HEK293T (cell line): ENCODE measurements around the gene SFPQ.

Experiments used
- CTCF ChIA-PET: fragments of 350-600 bp; formaldehyde crosslinking; extraction: SDS; loops from one replicate; lab custom pipeline; 2021; ENCODE audit warnings: antibody characterized with exemption, inconsistent platforms; lab: Yijun Ruan, JAX
- POLR2A ChIA-PET: fragments of 350-600 bp; formaldehyde crosslinking; extraction: SDS; loops from one replicate; lab custom pipeline; 2020; ENCODE audit warnings: antibody characterized with exemption, inconsistent platforms; lab: Yijun Ruan, JAX
- DNase-seq: peaks from one replicate; pipeline ENCODE4 v3.0.0; 2012; ENCODE audit warnings: mixed read lengths; ENCODE audit errors: extremely low spot score
- ARNT ChIP-seq: fragments of 450-650 bp; IDR thresholded peaks from 2 replicates; pipeline ENCODE4 v1.6.1; 2017; ENCODE audit warnings: mild to moderate bottlenecking
- BHLHE40 ChIP-seq: fragments of 450-650 bp; IDR thresholded peaks from 2 replicates; pipeline ENCODE4 v1.6.1; 2016; ENCODE audit warnings: mild to moderate bottlenecking, moderate library complexity, borderline replicate concordance
- CTBP1 ChIP-seq: fragments of 450-650 bp; IDR thresholded peaks from 2 replicates; pipeline ENCODE4 v1.6.1; 2016; ENCODE audit warnings: borderline replicate concordance
- ELF4 ChIP-seq: fragments of 450-650 bp; IDR thresholded peaks from 2 replicates; pipeline ENCODE4 v1.6.1; 2017; ENCODE audit warnings: antibody characterized with exemption
- FOXA1 ChIP-seq: fragments of 450-650 bp; IDR thresholded peaks from 2 replicates; pipeline ENCODE4 v1.6.1; 2016; ENCODE audit warnings: mild to moderate bottlenecking
- FOXK2 ChIP-seq: fragments of 450-650 bp; IDR thresholded peaks from 2 replicates; pipeline ENCODE4 v1.6.1; 2016; ENCODE audit warnings: mild to moderate bottlenecking
- FOXM1 ChIP-seq: fragments of 450-650 bp; IDR thresholded peaks from 2 replicates; pipeline ENCODE4 v1.6.1; 2017; ENCODE audit warnings: mild to moderate bottlenecking, borderline replicate concordance
- HDGF ChIP-seq: fragments of 450-650 bp; IDR thresholded peaks from 2 replicates; pipeline ENCODE4 v1.6.1; 2017; ENCODE audit warnings: antibody characterized with exemption, borderline replicate concordance
- L3MBTL2 ChIP-seq: fragments of 450-650 bp; conservative IDR thresholded peaks from 2 replicates; pipeline ENCODE4 v1.6.1; 2016; ENCODE audit warnings: mild to moderate bottlenecking
- LEF1 ChIP-seq: fragments of 450-650 bp; IDR thresholded peaks from 2 replicates; pipeline ENCODE4 v1.6.1; 2017; ENCODE audit warnings: mild to moderate bottlenecking, borderline replicate concordance
- NFRKB ChIP-seq: fragments of 450-650 bp; IDR thresholded peaks from 2 replicates; pipeline ENCODE4 v1.6.1; 2016; ENCODE audit warnings: mild to moderate bottlenecking, moderate library complexity
- SP1 ChIP-seq: fragments of 450-650 bp; IDR thresholded peaks from 2 replicates; pipeline ENCODE4 v1.6.1; 2017
- SUZ12 ChIP-seq: fragments of 450-650 bp; IDR thresholded peaks from 2 replicates; pipeline ENCODE4 v1.6.1; 2016; ENCODE audit warnings: mild to moderate bottlenecking
- TARDBP ChIP-seq: fragments of 450-650 bp; IDR thresholded peaks from 2 replicates; pipeline ENCODE4 v1.6.1; 2016
- ZNF384 ChIP-seq: fragments of 450-650 bp; IDR thresholded peaks from 2 replicates; pipeline ENCODE4 v1.6.1; 2016
- TF ChIP-seq, protein P1 (sequence below): fragments of 450-650 bp; IDR thresholded peaks from 2 replicates; pipeline ENCODE4 v1.6.1; 2016

The SFPQ gene

DNA sequence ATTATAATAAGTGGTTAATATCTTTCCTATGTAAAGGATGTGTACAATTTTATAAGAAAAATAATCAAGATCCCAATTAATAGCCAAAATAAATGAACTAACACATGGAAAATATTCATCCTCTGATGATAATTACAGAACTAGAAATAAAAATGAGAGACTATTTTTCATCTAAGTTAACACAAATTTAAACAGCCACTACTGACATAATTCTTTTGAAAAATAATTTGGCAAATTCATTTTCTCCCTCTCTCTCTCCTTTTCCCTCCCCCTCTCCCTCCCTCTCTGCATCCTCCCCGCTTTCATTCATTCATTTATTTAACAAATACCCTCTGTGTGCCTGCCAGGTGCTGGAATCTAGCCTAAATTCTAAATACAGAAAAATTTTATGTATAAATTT, 10.3 kb upstream of the SFPQ start:
- no peak for DNase-seq
- TF ChIP-seq, protein P1, sequence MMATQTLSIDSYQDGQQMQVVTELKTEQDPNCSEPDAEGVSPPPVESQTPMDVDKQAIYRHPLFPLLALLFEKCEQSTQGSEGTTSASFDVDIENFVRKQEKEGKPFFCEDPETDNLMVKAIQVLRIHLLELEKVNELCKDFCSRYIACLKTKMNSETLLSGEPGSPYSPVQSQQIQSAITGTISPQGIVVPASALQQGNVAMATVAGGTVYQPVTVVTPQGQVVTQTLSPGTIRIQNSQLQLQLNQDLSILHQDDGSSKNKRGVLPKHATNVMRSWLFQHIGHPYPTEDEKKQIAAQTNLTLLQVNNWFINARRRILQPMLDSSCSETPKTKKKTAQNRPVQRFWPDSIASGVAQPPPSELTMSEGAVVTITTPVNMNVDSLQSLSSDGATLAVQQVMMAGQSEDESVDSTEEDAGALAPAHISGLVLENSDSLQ, result no peak
- TF ChIP-seq SP1 (no peak), HDGF (no peak)
- ChIA-PET POLR2A (no interaction called here), CTCF (interaction anchor here (0.6 to 1.6 kb wide), 2 partner anchors 19 to 28 kb away, joined by 3 to 9 read pairs; no protein-coding TSS in a partner anchor)

DNA sequence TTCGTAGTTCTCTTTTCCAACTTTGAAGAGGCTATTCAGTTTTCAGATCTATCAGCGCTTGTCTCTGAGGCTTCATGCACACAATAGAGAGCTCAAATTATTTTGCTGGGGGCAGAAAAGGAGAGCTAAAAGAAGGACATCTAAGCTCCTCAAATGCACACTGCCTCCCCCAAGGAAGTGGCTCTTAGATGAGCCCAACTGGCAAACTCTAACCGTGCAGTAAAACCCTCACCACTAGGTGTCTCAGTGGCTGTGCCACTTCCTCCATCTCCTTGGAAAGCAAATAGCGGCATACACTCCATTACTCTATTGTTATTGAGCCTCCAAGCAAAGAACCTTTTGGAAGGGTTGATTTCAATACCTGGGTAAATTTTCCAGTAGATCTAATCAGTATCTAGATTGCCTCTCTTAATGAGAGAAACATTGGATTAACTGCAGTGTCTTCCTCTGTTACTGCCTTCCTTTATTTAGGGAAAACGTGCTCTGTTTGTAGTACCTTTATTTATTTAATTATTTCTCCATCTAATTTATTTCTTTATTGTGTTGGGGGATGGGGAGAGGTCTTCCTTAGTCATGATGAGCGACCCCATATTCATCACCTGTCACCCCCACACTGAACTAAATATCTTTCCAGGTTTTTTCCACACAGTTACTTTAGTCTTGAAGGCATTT, 9.2 kb upstream of the SFPQ start:
- TF ChIP-seq FOXM1, result no peak
- peak; percentile 70 for DNase-seq
- ChIA-PET POLR2A (interaction anchor here (1.1 to 1.7 kb wide), 2 partner anchors 9 to 567 kb away, joined by 4 to 17 read pairs; partner anchors contain the start of genes CLSPN and SFPQ), CTCF (interaction anchor here (0.5 to 1.6 kb wide), 7 partner anchors 9 to 168 kb away, joined by 3 to 9 read pairs (median 4); partner anchors contain the start of gene SFPQ)

DNA sequence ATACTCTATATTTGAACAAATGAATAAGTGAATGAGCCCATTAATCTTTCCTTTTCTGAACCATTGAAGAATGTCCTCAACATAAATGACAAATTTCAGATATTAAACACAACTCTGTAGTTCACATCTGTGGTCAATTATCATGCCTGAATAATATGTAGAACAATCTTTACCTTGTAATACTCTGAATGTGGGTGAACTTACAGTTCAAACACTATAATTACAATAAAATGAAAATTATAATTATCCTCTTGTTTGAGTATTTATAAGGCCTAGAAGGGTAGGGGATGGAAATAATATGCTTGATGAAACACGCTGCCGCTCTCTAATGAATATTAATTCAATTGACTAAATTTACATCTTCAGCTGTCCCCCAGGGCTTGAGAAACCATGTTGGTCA, 8.7 kb upstream of the SFPQ start:
- ChIA-PET POLR2A (interaction anchor here (1.1 to 1.7 kb wide), 2 partner anchors 9 to 568 kb away, joined by 4 to 17 read pairs; partner anchors contain the start of genes CLSPN and SFPQ), CTCF (interaction anchor here (0.5 to 1.6 kb wide), 7 partner anchors 9 to 168 kb away, joined by 3 to 9 read pairs (median 4); partner anchors contain the start of gene SFPQ)
- DNase-seq, result no peak
- TF ChIP-seq BHLHE40, result no peak
- TF ChIP-seq ARNT, result no peak
- no peak for TF ChIP-seq FOXA1
- no peak for TF ChIP-seq SUZ12
- no peak for TF ChIP-seq LEF1
- no peak for TF ChIP-seq FOXM1
- TF ChIP-seq NFRKB, result no peak

GRCh38 chr1:35192056-35192852, 691 bp downstream of the SFPQ start:
- no peak for TF ChIP-seq SUZ12
- peak; percentile 53; the same call in 1 of the 2 replicates for TF ChIP-seq LEF1
- TF ChIP-seq ELF4, result no peak
- TF ChIP-seq ZNF384, result no peak
- no peak for TF ChIP-seq TARDBP
- TF ChIP-seq FOXM1, result 0 out of 2 replicates have a peak, but pooled peaks have one; percentile 7
- peak; percentile 80 for DNase-seq
- CTCF ChIA-PET, result interaction anchor here (0.6 kb wide), 1 partner anchor 10 kb away, joined by 3 read pairs; no protein-coding TSS in a partner anchor
- POLR2A ChIA-PET, result interaction anchor here (0.8 to 1.6 kb wide), 13 partner anchors 9 to 228 kb away, joined by 3 to 17 read pairs (median 4); partner anchors contain the start of genes ZMYM1, ZMYM4 and ZMYM6

- DNase-seq, result no peak
- ChIA-PET POLR2A (interaction anchor here (1.2 kb wide), 1 partner anchor 19 kb away, joined by 3 read pairs; no protein-coding TSS in a partner anchor), CTCF (no interaction called here)
- no peak for TF ChIP-seq HDGF
- no peak for TF ChIP-seq FOXK2
- no peak for TF ChIP-seq FOXM1
- TF ChIP-seq FOXA1, result no peak
Observed at GRCh38 chr1:35191429-35192055, 1.4 kb downstream of the SFPQ start.

DNA sequence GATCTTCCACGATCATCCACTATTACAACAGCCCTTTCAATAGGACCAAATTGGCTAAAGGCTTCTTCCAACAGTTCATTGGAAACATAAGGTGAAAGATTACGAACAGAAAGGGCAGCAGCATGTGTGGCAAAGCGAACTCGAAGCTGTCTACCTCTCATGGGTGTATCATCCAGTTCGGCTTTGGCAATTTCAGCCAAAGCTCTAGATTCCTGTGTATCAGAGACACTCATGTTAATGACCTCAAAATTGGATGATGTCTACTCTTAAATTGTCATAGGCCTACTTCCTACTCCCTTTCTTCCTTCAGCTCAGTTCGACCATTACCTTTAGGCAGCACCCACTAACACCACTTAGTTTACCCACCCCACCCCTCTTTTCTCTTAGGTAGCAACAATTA, 2.2 kb downstream of the SFPQ start:
- DNase-seq, result no peak
- CTCF ChIA-PET, result no interaction called here
- TF ChIP-seq NFRKB (no peak), HDGF (no peak), TARDBP (no peak), LEF1 (no peak), ELF4 (no peak), FOXK2 (no peak), ARNT (no peak), ZNF384 (no peak), FOXA1 (no peak)
- POLR2A ChIA-PET, result interaction anchor here (1.1 to 1.2 kb wide), 2 partner anchors 13 to 18 kb away, joined by 3 read pairs; no protein-coding TSS in a partner anchor

DNA sequence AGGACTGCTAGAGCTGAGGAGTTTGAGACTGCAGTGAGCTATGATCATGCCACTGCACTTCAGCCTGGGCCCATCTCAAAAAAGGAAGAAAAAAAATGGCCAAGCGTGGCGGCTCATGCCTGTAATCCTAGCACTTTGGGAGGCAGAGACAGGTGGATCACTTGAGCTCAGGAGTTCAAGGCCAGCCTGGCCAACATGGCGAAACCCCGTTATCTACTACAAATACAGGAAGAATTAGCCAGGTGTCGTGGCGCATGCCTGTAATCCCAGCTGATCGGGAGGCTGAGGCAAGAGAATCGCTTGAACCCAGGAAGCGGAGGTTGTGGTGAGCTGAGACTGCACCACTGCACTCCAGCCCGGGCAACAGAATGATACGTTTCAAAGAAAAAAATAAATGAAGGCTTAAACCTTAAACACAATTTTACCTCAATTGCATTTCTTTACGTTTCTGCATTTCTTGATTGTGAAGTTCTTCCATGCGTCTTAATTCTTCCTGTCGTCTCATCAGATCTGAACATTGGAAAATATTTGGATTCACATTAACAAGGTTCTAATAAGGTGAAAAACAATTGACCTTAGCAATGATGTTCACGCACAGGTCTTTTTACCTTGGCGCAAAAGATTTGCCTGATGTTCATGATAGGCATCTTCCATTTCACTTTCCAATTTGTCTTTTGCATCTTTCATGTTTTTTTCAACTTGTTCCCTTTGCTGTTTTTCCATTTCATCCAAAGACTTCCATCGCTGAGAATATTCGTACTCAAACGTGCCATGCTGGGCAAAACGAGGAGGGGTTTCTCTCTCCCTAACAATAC, 4.2 kb downstream of the SFPQ start:
- no peak for DNase-seq
- CTCF ChIA-PET, result no interaction called here
- POLR2A ChIA-PET, result no interaction called here

More for the DNA sequence above, 4.2 kb downstream of the SFPQ start:
- TF ChIP-seq NFRKB (no peak), FOXK2 (no peak), ARNT (no peak), SP1 (no peak), ZNF384 (no peak), LEF1 (no peak), ELF4 (no peak), FOXM1 (no peak), CTBP1 (no peak), L3MBTL2 (no peak)
- TF ChIP-seq, protein P1, result no peak
